NOMO-1 (cell line): ENCODE results near the gene ETFBKMT.
"Not testable (repeated sequence)": the region's sequence is repeated elsewhere in the genome, so short reads cannot be mapped to it uniquely, and the experiment has no call there.

Experiments
- DNase-seq, 2 experiments: peaks; one replicate each; lab custom pipeline; 2025; ENCODE audit not compliant: unreplicated experiment in 2 of 2; lab: John Stamatoyannopoulos, UW

ETFBKMT gene

GRCh38 chr12:31655208-31655607, 4.3 kb upstream of the ETFBKMT start:
- DNase-seq = no peak

GRCh38 chr12:31655792-31656191, 3.7 kb upstream of the ETFBKMT start:
- no peak for DNase-seq

- no peak for DNase-seq
These were observed 909 bp upstream of the ETFBKMT start for GRCh38 chr12:31658471-31659086.

- no peak for DNase-seq
These were observed 2.8 kb downstream of the ETFBKMT start for GRCh38 chr12:31662176-31662849.

- DNase-seq = no peak
These were observed 4.1 kb downstream of the ETFBKMT start for GRCh38 chr12:31663576-31663975.

- DNase-seq = no peak
These were observed 4.5 kb downstream of the ETFBKMT start for GRCh38 chr12:31664038-31664437.

- DNase-seq = no peak
These were observed 9.5 kb downstream of the ETFBKMT start for GRCh38 chr12:31669020-31669419.

GRCh38 chr12:31669582-31669981, 10.1 kb downstream of the ETFBKMT start:
- not testable (repeated sequence) for DNase-seq

GRCh38 chr12:31672521-31672920, 13.0 kb downstream of the ETFBKMT start:
- no peak for DNase-seq

- DNase-seq = peak; percentile 62 to 68
These were observed 22.9 kb downstream of the ETFBKMT start for GRCh38 chr12:31682136-31682962.

GRCh38 chr12:31685801-31686200, 26.3 kb downstream of the ETFBKMT start:
- no peak for DNase-seq

GRCh38 chr12:31687101-31687527, 27.6 kb downstream of the ETFBKMT start:
- peak; percentile 79 to 97 for DNase-seq

- not testable (repeated sequence) for DNase-seq
These were observed 30.4 kb downstream of the ETFBKMT start for GRCh38 chr12:31689921-31690320.

- DNase-seq = no peak
These were observed 42.6 kb downstream of the ETFBKMT start for GRCh38 chr12:31702047-31702446.

- no peak for DNase-seq
These were observed 46.1 kb downstream of the ETFBKMT start for GRCh38 chr12:31705621-31706020.

GRCh38 chr12:31708118-31708517, 48.6 kb downstream of the ETFBKMT start:
- DNase-seq = not testable (repeated sequence)

GRCh38 chr12:31710021-31710818, 50.7 kb downstream of the ETFBKMT start:
- no peak for DNase-seq

GRCh38 chr12:31712877-31713276, 53.4 kb downstream of the ETFBKMT start:
- DNase-seq = no peak

- no peak for DNase-seq
These were observed 55.2 kb downstream of the ETFBKMT start for GRCh38 chr12:31714406-31715271.

- DNase-seq = peak; percentile 74 to 95
These were observed 55.9 kb downstream of the ETFBKMT start for GRCh38 chr12:31715283-31715825.
